Measurements from ENCODE around the gene CLCN6.

- no peak for TF ChIP-seq CTCF (IDR thresholded peaks at IDR 0.05; ENCODE audit: control extremely low read depth in 1 of 3, insufficient read depth in 1 of 3, low read depth in 1 of 3, low read length in 3 of 3)
- TF ChIP-seq NRF1 (IDR thresholded peaks at IDR 0.05; ENCODE audit: low read depth, low read length): no peak
- TF ChIP-seq, protein P1, sequence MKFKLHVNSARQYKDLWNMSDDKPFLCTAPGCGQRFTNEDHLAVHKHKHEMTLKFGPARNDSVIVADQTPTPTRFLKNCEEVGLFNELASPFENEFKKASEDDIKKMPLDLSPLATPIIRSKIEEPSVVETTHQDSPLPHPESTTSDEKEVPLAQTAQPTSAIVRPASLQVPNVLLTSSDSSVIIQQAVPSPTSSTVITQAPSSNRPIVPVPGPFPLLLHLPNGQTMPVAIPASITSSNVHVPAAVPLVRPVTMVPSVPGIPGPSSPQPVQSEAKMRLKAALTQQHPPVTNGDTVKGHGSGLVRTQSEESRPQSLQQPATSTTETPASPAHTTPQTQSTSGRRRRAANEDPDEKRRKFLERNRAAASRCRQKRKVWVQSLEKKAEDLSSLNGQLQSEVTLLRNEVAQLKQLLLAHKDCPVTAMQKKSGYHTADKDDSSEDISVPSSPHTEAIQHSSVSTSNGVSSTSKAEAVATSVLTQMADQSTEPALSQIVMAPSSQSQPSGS (IDR thresholded peaks at IDR 0.05; ENCODE audit: low read length): no peak
- TF ChIP-seq JUN (IDR thresholded peaks at IDR 0.05; ENCODE audit: low read depth, low read length): no peak
- TF ChIP-seq EZH2 (IDR thresholded peaks at IDR 0.05; ENCODE audit: low read depth, low read length, severe bottlenecking): no peak
These were observed 21.0 kb downstream of the CLCN6 start for GRCh38 chr1:11826946-11827345.
